ENCODE results near the gene NSUN4.

The NSUN4 gene

DNA sequence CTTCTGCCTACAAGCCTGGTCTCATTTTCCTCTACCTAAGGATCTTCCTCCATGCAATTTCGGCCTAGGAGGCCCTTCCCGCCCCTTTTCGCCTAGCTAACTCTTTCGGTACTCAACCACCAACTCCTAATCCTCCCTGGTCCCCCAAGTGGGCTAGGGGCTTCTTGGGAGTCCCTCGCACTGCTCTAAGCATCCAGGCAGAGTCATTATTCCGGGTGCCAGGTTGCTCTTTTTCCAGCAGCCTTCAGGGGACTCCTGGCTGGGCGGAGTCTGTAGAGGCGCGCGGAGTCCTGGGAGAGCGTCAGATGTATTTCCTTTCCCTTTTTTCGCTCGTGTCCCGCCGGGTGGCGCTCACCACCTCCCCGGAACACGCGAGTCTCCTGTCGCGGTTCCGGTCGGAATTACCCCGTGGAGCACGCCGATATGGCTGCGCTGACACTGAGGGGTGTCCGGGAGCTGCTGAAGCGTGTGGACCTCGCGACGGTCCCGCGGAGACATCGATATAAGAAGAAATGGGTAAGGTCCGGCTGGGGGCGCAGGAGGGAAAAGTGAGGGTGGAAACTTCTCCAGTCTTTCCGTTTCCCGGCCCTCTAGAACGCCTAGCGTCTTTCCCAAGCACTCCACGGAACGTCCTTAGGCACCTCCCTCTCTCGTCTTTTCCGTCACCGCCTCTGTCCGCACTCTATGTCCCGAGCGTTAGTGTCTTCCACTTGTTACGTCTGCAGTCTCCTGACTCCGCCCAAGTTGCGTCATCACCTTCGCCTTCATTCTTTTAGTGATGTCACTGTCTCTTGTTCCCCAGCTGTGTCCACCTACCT is at the start of gene NSUN4:
Gene NSUN4 (plus strand): TSS at position 404 of the 818 bp plus-strand sequence. CDS start 20 bp downstream, at position 424.
- in situ Hi-C loops (cut with MboI; ENCODE audit: low sequenced_read_pairs, unreplicated experiment) = no loop called here
- peak; percentile 85 for DNase-seq (ENCODE audit: low spot score)
- TF ChIP-seq, protein P1, sequence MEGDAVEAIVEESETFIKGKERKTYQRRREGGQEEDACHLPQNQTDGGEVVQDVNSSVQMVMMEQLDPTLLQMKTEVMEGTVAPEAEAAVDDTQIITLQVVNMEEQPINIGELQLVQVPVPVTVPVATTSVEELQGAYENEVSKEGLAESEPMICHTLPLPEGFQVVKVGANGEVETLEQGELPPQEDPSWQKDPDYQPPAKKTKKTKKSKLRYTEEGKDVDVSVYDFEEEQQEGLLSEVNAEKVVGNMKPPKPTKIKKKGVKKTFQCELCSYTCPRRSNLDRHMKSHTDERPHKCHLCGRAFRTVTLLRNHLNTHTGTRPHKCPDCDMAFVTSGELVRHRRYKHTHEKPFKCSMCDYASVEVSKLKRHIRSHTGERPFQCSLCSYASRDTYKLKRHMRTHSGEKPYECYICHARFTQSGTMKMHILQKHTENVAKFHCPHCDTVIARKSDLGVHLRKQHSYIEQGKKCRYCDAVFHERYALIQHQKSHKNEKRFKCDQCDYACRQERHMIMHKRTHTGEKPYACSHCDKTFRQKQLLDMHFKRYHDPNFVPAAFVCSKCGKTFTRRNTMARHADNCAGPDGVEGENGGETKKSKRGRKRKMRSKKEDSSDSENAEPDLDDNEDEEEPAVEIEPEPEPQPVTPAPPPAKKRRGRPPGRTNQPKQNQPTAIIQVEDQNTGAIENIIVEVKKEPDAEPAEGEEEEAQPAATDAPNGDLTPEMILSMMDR (IDR thresholded peaks at IDR 0.05; ENCODE audit: borderline replicate concordance, control extremely low read depth, extremely low read depth, insufficient read depth, missing control alignments) = peak; percentile 68

DNA sequence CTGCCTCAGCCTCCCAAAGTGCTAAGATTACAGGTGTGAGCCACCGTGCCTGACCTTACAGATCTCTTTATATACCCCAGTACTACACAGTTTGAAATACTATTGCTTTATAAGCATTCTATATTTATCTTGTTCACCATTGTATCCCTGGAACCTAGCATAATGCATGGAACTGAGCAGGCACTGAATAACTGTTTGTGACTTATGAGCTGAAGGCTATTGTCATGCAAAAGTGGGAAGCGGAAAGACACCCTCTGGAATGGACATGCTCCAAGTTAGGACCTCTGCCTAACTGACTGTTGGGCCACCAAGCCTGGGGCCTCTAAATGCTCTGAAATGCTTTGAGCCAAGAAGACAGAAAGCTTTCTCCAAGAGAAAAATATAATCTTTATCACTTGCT is 45.3 kb upstream of the NSUN4 start:
- in situ Hi-C loops (cut with MboI; ENCODE audit: low sequenced_read_pairs, unreplicated experiment) = no loop called here
- TF ChIP-seq, protein P1 (IDR thresholded peaks at IDR 0.05; ENCODE audit: borderline replicate concordance, control extremely low read depth, extremely low read depth, insufficient read depth, missing control alignments) = no peak

DNA sequence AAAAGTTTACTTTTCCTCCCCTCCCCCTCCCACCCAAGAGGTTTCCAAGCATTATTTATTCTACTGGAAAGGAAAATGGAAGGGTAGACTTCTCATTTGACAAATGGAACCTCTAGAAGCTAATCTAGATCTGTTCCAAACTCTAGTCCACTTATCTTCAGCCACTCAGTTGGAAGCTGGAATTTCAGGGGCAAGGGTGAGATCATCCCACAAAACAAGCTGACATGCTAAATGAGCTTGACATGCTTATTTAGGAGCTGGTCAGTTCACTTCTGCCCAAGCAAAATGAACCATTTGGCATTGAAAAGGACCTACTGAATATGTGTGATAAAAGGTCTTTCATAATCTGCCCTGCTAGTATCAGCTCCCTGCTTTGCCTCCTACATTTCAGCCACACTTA is 42.2 kb upstream of the NSUN4 start:
- in situ Hi-C loops (cut with MboI; ENCODE audit: low sequenced_read_pairs, unreplicated experiment) = no loop called here
- DNase-seq (ENCODE audit: low spot score) = no peak
- TF ChIP-seq, protein P1 (IDR thresholded peaks at IDR 0.05; ENCODE audit: borderline replicate concordance, control extremely low read depth, extremely low read depth, insufficient read depth, missing control alignments) = no peak

More for the DNA sequence above, 45.3 kb upstream of the NSUN4 start:
- DNase-seq (ENCODE audit: low spot score) = no peak

DNA sequence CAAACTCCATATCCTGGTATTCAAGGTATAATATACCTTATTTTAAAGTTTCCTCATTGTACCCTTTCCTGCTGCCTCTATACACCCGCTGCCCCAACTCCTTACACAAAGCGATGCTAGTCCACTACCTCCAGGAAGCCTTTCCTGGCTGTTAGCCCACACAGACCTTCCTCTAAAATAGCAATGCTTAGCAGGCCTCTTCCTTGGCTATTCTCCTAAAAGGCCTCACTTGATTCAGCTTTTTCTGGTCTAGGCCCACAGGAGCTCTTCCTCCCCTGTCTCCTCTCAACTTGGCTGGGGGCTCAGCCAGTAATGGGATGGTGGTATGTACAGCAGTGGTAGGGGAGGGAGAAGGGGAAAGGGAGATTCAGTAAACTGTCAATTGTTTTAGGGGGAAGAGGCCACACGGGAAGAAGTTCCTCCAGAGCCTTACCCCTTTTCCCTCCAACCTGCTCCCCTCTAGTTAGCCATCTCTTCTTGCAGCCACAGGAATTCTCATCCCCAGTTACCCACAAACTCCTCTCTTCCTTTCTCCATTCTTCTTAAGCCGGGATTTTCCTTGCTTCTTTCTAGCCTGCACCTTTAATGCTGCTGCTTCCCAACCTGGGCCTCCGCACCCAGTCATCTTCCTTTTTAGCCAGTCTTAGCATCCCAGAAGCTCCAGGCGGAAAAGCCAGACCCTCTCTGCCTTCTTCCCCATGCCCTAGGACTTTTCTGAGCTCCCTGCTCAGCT is 39.8 kb upstream of the NSUN4 start:
- no peak for DNase-seq (ENCODE audit: low spot score)
- TF ChIP-seq, protein P1 (IDR thresholded peaks at IDR 0.05; ENCODE audit: borderline replicate concordance, control extremely low read depth, extremely low read depth, insufficient read depth, missing control alignments) = no peak
- in situ Hi-C loops (cut with MboI; ENCODE audit: low sequenced_read_pairs, unreplicated experiment) = loop anchor here (5.0 kb wide), 1 partner anchor 46 kb away; no protein-coding TSS in a partner anchor

DNA sequence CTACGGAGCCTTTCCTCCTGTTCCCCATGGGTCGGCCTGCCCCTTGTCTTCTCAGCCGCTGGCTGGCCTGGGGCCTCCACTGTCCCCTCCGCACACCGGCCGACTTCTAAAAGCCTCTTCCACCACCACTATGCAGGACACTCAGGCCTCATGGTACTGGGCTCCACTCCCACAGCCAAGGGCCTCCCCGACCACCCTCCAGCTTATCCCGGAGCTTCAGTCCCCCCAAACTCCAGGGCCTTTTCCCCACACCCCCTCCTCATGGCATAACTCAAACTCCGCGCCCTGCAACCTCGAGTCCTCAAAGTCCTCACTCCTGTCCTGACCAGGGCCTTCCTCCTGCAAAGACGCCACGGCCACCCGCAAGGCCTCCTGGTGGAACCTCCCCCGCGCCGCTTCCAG is 39.2 kb upstream of the NSUN4 start:
- DNase-seq (ENCODE audit: low spot score) = no peak
- TF ChIP-seq, protein P1 (IDR thresholded peaks at IDR 0.05; ENCODE audit: borderline replicate concordance, control extremely low read depth, extremely low read depth, insufficient read depth, missing control alignments) = no peak
- in situ Hi-C loops (cut with MboI; ENCODE audit: low sequenced_read_pairs, unreplicated experiment) = loop anchor here (5.0 kb wide), 1 partner anchor 46 kb away; no protein-coding TSS in a partner anchor

DNA sequence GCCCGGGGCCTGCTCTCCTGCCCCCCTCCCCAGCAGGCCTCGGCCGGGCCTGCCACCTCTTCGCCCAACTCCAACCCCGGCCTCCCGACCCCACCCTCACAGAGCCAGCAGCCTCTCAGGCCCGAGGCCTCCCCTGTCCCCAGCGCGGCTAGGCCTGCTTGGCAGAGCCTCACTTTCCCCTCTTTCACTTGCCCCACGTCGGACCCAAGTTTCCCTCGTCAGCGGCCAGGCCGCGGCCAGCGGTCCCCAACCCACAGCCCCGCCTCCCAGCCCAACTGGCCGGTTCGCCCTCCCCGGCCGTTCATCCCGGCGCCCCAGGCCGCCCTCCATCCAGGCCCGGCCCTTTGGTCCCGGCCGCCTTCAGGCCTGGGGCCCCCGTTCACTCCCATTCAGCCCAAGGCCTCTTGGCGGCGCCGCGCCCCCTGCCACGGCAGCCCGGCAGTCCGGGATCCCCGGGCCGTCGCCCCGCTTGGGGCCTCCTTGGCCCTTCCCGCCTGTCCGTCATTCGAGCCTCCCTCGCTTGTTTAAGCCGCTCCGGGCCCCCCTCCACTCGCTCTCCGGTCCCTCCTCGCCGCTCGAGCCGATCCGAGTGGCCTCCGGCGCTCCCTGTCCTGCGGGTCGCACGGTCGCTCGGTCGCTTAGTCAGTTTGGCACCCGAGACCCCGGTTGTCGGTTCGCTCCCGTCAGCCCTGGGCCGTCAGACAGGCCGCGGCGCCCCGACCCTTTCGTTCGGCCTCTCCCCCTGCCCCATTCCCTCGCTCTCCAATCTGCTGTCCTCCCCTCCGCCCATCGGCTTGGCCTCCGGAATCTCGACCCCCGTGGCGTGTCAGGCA is 38.6 kb upstream of the NSUN4 start:
- in situ Hi-C loops (cut with MboI; ENCODE audit: low sequenced_read_pairs, unreplicated experiment) = loop anchor here (5.0 kb wide), 1 partner anchor 45 kb away; no protein-coding TSS in a partner anchor
- TF ChIP-seq, protein P1 (IDR thresholded peaks at IDR 0.05; ENCODE audit: borderline replicate concordance, control extremely low read depth, extremely low read depth, insufficient read depth, missing control alignments) = peak; percentile 78
- DNase-seq (ENCODE audit: low spot score) = peak; percentile 87

All from GM13976 (cell line).